Left colon (tissue), 2 donors: ENCODE data around the gene NOP56. TPM values are rescaled to one million over a fixed set of nuclear protein-coding genes. Genes with fewer than 3 reads are reported as not detected.

Experiments used
- ATAC-seq: fragments of 200-7000 bp; cut with Tn5 transposase; one replicate; pipeline ENCODE4 v1.9.1; 2020; ENCODE audit warnings: mild to moderate bottlenecking, moderate library complexity
- DNase-seq, 2 donors: peaks; one replicate each; pipeline ENCODE4 v3.0.0-alpha.2; 2020
- intact Hi-C, 2 donors: fragments of 100-400 bp; cut with DNase I in 1 of 2; cut with micrococcal nuclease in 1 of 2; formaldehyde crosslinking; loops; one replicate each; pipeline versions ENCODE4 v1.11.2 to v1.14.0; 2022; cut with DNase I, micrococcal nuclease
- total RNA-seq, 2 donors: library from RNA; stranded (reverse); fragmentation: NEBNext Ultra II Directional; extraction: Animal tissue kit (Norgen Biotek cat#: 25700); gene quantifications; one replicate each; pipeline ENCODE4 v1.2.1, GENCODE V29; 2021
- donor health status: DM: no; HTN: no; CAD: no.
- donor health status: DM: yes; HTN: yes; CAD: no.

The NOP56 gene
- total RNA-seq, 2 donors from 2014 or later = 70.9 to 85.3 TPM

DNA sequence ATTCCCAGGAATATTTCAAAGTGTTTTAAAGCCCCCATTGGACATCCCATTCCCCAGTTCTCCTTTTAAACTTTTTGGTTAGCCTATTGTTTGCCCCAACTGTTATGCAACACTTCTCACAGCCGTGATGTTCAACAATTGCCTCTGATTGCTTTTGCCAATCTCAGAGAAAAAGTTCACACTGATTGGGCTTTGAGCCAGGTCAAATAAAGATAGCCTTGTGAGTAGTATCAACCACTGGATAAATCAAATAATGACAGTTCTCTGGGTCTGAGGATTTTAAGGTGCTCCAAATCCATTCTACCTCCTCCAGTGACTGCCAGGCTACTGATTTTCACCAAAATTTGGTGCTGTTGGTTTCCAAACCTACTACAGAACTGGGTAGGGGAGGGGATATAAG, 19.1 kb upstream of the NOP56 start:
- intact Hi-C loops = no loop called here
- peak; percentile 41 for ATAC-seq
- no peak for DNase-seq

- no peak for DNase-seq
- intact Hi-C loops = no loop called here
These were observed 15.2 kb upstream of the NOP56 start for GRCh38 chr20:2637246-2637645.

GRCh38 chr20:2640260-2640659, 12.2 kb upstream of the NOP56 start:
- intact Hi-C loops = loop anchor here in 1 of 2 donors (10.0 kb wide), 1 partner anchor 115 kb away; no protein-coding TSS in a partner anchor
- DNase-seq (no peak), ATAC-seq (no peak)

More at GRCh38 chr20:2637246-2637645, 15.2 kb upstream of the NOP56 start:
- ATAC-seq = no peak

DNA sequence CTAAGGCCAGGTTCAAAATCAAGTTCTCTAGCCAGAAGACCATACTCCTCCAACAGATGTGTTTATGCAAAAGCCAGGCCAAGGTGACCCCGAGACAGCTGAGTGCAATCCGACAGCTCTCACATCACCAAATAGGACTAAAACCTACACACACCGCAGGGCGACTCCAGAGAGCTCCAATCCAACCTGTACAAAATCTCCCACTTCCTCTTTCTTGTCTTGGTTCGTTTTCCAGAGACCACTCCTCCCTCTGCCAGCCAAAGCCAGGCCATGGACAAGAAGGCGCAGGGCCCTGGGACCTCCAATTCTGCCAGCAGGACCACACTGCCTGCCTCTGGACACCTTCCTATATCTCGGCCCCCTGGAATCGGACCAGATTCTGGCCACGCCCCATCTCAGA, 11.5 kb upstream of the NOP56 start:
- intact Hi-C loops = loop anchor here in 1 of 2 donors (10.0 kb wide), 1 partner anchor 116 kb away; no protein-coding TSS in a partner anchor
- ATAC-seq = no peak
- DNase-seq = no peak

DNA sequence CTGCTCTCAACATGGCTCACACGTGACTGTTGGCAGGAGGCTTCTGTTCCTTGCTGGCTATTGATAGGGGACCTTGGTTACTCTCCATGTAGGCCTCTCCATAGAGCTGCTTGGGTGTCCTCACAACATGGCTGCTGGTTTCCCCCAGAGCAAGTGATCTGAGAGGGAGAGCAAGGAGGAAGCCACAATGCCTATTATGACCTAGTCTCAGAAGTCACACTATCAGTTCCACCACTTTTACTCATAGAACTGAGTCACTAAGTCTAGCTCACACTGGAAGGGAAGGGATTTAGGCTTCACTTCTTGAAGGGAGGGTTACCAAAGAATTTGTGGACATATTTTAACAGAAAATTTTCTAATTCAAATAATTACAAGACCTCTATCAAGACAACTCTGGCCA, 8.7 kb upstream of the NOP56 start:
- intact Hi-C loops = loop anchor here in 1 of 2 donors (10.0 kb wide), 1 partner anchor 119 kb away; no protein-coding TSS in a partner anchor
- ATAC-seq (no peak), DNase-seq (no peak)

GRCh38 chr20:2652724-2653555, 508 bp downstream of the NOP56 start:
- DNase-seq (peak; percentile 33 to 44), ATAC-seq (peak; percentile 48)
- intact Hi-C loops = no loop called here

GRCh38 chr20:2653556-2654383, 1.3 kb downstream of the NOP56 start:
- no peak for ATAC-seq
- DNase-seq = no peak
- intact Hi-C loops = no loop called here

DNA sequence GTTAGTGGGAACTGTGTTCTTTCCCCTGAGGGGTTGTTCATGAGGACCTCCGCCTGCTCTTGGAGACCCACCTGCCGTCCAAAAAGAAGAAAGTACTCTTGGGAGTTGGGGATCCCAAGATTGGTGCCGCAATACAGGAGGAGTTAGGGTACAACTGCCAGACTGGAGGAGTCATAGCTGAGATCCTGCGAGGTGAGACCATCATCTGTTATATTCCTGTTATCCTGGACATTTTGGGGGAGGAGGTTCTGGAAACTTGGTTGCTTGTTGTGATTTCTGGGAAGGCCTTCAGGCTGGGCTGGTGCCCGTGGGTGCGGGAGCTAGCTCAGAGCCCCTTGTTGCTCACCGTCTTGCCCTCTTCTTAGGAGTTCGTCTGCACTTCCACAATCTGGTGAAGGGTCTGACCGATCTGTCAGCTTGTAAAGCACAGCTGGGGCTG, 2.0 kb downstream of the NOP56 start:
- ATAC-seq = no peak
- intact Hi-C loops = no loop called here
- DNase-seq = no peak

DNA sequence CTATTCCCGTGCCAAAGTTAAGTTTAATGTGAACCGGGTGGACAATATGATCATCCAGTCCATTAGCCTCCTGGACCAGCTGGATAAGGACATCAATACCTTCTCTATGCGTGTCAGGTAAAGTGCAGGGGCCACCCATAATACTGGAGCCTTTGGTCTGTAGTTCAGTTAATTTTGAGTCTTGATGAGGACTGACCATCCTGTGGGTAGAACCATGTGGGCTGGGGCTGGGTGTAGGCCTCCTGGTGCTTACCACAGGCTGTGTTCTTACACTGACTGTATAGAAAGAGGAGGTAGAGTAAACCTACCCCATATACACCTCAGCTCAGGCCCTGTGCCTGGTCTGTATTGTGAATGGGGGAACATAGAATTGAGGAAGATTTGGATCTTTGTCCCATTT, 2.4 kb downstream of the NOP56 start:
- no peak for ATAC-seq
- intact Hi-C loops = no loop called here
- DNase-seq = no peak

DNA sequence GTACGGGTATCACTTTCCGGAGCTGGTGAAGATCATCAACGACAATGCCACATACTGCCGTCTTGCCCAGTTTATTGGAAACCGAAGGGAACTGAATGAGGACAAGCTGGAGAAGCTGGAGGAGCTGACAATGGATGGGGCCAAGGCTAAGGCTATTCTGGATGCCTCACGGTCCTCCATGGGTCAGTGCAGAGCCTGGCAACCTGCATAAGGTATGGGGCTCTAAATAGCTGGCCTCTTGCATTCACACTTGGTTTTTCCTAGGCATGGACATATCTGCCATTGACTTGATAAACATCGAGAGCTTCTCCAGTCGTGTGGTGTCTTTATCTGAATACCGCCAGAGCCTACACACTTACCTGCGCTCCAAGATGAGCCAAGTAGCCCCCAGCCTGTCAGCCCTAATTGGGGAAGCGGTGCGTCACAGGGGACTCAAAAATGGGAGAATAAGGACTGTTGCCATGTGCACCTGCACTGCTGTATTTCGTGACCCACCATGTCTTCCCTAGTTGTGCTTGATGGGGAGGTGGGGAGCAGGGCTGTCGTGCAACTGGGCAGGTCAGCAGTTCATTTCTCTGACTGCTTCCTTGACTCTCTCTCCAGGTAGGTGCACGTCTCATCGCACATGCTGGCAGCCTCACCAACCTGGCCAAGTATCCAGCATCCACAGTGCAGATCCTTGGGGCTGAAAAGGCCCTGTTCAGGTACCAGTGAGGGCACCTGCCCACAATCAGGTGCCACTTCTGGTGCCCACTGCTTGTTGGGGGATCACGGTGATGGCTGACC, 3.1 kb downstream of the NOP56 start:
- intact Hi-C loops = no loop called here
- no peak for ATAC-seq
- DNase-seq = no peak

- DNase-seq = no peak
- intact Hi-C loops = no loop called here
- ATAC-seq = no peak
These were observed 4.2 kb downstream of the NOP56 start for GRCh38 chr20:2656471-2657117.

DNA sequence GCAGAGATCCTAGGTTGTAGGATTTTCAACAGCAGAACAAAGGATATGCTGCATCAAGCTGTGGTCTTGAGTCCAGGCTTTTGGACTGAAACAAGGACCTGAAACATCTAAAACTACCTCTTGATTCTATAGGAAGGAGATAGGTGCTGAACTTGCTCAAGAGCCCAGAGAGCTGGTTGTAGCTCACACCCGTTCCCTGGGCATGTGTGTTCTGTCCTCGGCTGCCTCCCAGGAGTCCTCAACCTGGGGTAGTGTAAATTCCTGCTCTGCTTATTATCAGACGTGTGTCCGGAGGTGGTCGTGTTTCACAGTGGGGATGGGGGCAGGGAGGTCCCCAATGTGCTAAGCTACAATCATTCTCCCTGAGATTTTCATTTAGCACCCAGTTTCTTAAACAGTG, 4.8 kb downstream of the NOP56 start:
- intact Hi-C loops = no loop called here
- DNase-seq (no peak), ATAC-seq (no peak)

DNA sequence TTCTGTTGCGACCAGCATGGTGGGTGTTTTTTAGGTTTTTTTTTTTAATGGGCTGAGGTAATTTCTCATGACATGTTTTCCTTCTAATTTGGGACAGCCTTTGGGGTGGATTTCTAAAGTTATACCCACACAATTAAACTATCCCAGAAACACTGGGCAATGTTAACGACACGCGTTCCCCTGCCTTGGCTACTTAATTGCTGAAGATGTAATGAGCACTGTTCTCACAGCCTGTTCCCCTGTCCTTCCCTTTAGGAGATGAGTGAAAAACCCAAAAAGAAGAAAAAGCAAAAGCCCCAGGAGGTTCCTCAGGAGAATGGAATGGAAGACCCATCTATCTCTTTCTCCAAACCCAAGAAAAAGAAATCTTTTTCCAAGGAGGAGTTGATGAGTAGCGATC, 5.2 kb downstream of the NOP56 start:
- intact Hi-C loops = no loop called here
- ATAC-seq (no peak), DNase-seq (no peak)

DNA sequence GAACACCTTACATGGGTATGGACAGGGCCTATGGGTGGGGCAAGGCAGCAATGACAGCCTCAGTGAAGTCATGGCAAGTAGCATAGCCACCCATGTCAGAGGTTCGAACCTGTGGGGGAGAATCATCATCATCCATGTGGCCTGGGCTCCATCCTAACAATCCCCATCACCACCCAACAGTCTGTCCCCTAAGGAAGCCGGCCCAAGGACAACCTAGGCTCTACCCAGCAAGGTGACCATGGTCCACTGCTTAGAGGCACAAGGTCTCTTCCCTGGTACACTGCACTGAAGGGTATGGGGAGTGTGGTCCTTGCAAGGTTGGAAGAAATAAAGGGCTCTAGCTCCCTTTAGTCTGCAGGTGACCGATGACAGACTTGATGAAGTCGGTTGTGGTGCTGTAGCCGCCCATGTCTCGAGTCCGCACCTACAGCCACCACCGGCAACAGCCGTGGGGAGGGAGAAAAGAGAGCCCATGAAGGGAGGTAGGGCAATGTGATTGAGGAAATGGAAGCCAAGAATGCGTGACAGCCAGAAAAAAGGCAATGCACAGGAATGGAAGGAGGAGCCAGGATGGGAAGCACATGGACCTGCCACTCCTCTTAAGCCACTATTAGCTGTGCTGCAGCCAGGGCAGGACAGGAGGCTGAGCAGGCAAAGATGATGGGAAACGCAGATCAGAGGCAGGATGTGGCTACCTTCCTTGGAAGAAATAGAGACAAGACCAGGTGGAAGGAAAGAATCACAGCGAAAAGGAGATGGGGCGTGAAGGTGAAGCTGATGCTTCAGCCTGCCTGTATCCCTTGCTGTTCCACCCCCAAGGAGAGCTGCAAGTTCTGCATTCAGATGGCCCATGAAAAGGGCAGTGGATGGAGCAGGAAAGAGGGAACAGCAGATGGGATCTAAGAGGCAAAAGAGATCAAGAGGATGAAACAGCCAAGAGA, 6.3 kb downstream of the NOP56 start:
- ATAC-seq (peak; percentile 14), DNase-seq (no peak)
- intact Hi-C loops = no loop called here

GRCh38 chr20:2659547-2659946, 7.1 kb downstream of the NOP56 start:
- intact Hi-C loops = no loop called here
- no peak for ATAC-seq
- DNase-seq = no peak

- peak; percentile 31 for ATAC-seq
- no peak for DNase-seq
- intact Hi-C loops = no loop called here
These were observed 11.0 kb downstream of the NOP56 start for GRCh38 chr20:2663364-2663886.
